GM19238 (cell line): ENCODE measurements around the gene CD83.
A peak's percentile ranks its signal among the peaks of the same experiment; 100 is the strongest.

Experiments
- DNase-seq: peaks from one replicate; pipeline ENCODE4 v3.0.0; 2011; ENCODE audit warnings: low spot score; ENCODE audit not compliant: insufficient read length

The CD83 gene

GRCh38 chr6:14123386-14124111 lies 6.0 kb downstream of the CD83 start:
- DNase-seq = no peak

DNA sequence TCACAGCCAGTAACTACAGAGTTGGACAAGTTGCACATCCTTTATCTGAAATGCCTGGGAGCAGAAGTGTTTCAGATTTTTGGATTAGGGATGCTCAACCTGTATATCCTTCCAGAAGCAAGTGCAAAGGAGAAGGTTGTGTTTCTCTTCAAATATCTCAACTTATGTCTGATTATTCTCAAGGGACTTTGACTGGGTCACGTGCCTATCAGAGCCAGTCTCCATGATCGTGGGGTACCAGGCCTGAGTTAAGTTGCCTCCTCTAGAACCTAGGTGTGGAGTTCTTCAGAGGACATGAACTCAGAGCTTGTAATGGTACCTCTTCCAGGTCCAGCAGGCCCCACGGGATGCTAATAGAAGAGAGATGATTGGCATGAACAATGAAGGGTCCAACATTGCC lies 7.8 kb downstream of the CD83 start:
- DNase-seq = no peak

GRCh38 chr6:14126191-14126590 lies 8.6 kb downstream of the CD83 start:
- no peak for DNase-seq

- DNase-seq = no peak
Measured at GRCh38 chr6:14127611-14128010, 10.0 kb downstream of the CD83 start.

DNA sequence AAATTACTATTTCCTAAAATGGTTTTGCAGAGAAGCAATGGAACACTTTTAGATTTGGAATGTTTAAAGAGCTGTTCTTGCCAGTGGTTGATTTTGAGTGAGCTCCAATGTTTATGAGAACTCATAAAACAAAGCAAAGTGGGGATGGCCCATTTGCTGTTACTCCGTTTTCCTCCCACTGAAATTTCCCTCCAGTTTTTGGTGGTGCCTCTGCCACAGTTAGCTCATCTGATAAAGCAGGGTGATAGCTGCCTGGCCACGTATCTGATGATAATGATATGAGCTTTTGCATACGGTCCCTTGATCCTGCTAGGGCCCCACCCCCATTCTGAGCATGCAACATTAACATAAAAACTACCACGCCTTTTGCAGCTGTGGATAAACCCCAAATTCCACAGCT lies 10.4 kb downstream of the CD83 start:
- DNase-seq = no peak

- DNase-seq = no peak
Measured at GRCh38 chr6:14128746-14129145, 11.2 kb downstream of the CD83 start.

DNA sequence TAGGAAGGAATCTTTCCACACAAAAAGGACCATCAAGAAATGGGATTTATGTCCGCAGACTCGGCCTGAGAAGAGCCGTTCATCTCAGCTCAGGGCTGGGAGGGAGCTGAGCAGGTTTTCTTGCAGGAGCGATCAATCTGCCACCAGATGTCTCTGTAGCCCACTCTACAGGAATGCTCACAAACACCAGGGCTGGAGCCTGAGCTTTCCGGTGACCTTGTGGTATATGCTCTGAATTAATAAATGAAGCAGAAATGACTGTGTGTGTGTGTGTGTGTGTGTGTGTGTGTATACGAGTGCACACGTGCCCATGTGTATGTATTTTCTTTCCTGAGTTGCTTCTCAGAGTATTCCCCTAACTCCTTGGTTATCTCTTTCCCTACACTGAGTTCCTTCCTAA lies 12.0 kb downstream of the CD83 start:
- no peak for DNase-seq

GRCh38 chr6:14130435-14131075 lies 13.0 kb downstream of the CD83 start:
- no peak for DNase-seq

- DNase-seq = no peak
Measured at GRCh38 chr6:14131579-14131978, 14.0 kb downstream of the CD83 start.

DNA sequence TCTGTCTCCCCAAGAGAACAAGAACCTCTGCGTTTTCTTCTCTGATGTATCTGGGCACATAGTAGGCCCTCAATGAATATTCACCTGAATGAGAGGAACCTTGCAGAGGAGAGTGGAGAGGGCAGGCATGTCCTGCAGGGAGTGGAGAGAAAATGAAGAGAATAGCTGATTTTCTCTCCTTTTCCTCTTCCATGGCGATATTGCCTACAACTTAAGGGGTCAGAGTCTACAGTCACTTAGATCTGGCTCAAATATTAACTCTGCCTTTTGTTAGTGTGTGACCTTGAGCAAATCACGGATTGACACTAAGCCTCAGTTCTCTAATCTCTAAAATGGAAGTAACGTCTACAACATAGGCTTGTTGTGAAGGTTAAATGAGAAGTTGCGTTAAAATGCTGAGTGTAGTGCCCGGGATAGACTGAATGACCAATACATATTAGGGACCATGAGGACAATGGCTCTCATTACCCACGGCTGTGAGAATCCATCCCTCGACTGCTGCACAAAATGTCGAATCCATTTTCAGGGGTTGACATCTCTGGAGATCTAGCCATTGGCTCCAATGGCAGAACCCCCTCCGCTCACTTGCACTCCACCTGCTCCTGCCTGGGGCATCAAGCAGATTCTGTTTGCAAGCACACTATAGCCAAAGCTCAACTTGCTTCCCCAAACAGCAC lies 14.8 kb downstream of the CD83 start:
- no peak for DNase-seq

- DNase-seq = no peak
Measured at GRCh38 chr6:14132921-14133275, 15.3 kb downstream of the CD83 start.

- DNase-seq = no peak
Measured at GRCh38 chr6:14134211-14134910, 16.8 kb downstream of the CD83 start.

DNA sequence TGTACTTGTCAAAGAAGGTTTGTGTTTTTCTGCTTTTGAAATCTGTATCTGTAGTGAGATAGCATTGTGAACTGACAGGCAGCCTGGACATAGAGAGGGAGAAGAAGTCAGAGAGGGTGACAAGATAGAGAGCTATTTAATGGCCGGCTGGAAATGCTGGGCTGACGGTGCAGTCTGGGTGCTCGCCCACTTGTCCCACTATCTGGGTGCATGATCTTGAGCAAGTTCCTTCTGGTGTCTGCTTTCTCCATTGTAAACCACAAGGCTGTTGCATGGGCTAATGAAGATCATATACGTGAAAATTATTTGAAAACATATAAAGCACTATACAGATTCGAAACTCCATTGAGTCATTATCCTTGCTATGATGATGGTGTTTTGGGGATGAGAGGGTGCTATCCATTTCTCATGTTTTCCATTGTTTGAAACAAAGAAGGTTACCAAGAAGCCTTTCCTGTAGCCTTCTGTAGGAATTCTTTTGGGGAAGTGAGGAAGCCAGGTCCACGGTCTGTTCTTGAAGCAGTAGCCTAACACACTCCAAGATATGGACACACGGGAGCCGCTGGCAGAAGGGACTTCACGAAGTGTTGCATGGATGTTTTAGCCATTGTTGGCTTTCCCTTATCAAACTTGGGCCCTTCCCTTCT lies 18.4 kb downstream of the CD83 start:
- DNase-seq = no peak

GRCh38 chr6:14138701-14139215 lies 21.2 kb downstream of the CD83 start:
- no peak for DNase-seq

DNA sequence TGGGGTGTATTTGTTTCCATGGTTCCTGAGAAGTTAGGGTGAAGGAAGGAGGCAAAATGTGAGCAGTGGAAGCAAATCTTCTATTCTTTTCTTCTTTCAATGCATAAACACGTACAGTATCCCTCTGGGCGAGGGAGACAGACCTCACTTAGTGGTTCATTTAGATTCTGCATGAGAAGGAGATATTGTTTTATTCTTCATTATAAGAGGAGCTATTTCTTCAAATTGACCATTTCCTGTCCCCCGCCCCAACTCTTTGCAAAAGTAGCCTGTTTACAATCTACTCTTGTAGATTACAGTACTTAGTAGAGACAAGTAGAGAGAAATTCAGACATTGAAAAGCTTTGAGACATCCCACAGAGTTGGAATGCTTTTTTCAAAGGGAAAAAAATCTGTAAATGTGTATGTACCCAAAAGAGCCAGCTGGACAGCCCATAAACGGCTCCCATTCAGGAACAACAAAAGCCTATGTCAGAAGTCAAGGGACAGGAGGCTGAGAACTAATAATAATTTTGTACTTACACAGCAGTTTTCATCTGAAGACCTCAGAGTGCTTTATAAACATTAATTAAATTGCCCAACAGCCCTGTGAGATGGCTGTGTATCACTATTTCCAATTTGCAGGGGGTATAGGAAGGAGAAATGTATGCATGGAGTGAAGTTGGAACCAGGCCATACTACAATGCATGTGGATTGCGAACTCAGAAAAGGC lies 23.9 kb downstream of the CD83 start:
- DNase-seq = no peak

GRCh38 chr6:14142063-14142450 lies 24.5 kb downstream of the CD83 start:
- DNase-seq = no peak

GRCh38 chr6:14142511-14143223 lies 25.1 kb downstream of the CD83 start:
- no peak for DNase-seq

GRCh38 chr6:14143305-14143704 lies 25.7 kb downstream of the CD83 start:
- no peak for DNase-seq

GRCh38 chr6:14144678-14145113 lies 27.1 kb downstream of the CD83 start:
- DNase-seq = peak; percentile 78

DNA sequence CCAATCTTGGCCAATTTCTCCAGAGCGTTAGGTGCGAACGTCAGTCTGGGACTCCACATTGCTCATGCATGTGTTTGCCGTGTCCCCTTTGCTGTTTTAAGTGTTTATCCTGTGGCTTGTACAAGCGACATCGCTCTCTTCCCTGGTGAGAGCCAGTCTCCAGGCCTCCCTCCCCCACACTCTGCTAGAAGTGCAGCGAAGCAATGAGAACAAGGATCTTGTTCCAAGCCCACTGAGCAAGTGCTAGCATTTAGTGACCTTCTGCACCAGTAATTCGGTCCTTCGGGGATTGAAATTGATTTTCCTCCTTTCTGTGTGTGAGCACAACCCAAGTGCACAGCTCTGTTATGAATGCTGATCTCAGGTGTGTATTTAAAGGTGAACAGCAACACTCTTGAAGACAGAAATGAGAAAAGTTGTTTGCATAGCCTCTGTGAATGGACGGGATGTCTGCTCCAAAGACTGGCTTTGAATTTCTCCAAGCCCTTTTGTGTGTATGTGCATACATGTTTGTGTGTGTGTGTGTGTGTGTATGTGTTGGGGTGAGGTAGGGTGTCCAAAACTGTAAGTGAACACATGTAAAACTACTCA lies 29.0 kb downstream of the CD83 start:
- DNase-seq = no peak
